GM12878 (cell line): Measurements from ENCODE around the gene DST. TPM values are rescaled to one million over a fixed set of nuclear protein-coding genes. Genes with fewer than 3 reads are reported as not detected.

Experiments used
- ATAC-seq: fragments of 200-7000 bp; cut with Tn5 transposase; 3 replicates; pipeline ENCODE4 v1.9.1; 2020; ENCODE audit warnings: mild to moderate bottlenecking, moderate library complexity
- BruUV-seq: library from RNA; stranded (reverse); fragments of 400-500 nt; replicated peaks from 2 replicates; lab custom pipeline; 2021; lab: Mats Ljungman, UMichigan
- CTCF ChIA-PET: fragments of 300-600 bp; sonication (Branson Sonifier 250); formaldehyde crosslinking; extraction: SDS; loops from one replicate; lab custom pipeline; 2021; ENCODE audit warnings: inconsistent platforms; lab: Yijun Ruan, JAX
- POLR2A ChIA-PET: fragments of 350-600 bp; formaldehyde crosslinking; extraction: SDS; loops from one replicate; lab custom pipeline; 2021; ENCODE audit warnings: inconsistent platforms; lab: Charles Lee
- RAD21 ChIA-PET: fragments of 300-600 bp; sonication (Branson Sonifier 250); formaldehyde crosslinking; loops from one replicate; lab custom pipeline; 2023; ENCODE audit warnings: antibody characterized with exemption; ENCODE audit not compliant: unreplicated experiment; lab: Charles Lee
- SMC1A ChIA-PET: fragments of 300-600 bp; sonication (Branson Sonifier 250); formaldehyde crosslinking; loops from one replicate; lab custom pipeline; 2023; ENCODE audit not compliant: unreplicated experiment, uncharacterized antibody; lab: Charles Lee
- DNase-seq: peaks from one replicate; pipeline ENCODE4 v3.0.0-alpha.2; 2011; ENCODE audit warnings: low read depth, low spot score
- FAIRE-seq: peaks from 3 replicates; lab custom pipeline; 2011; peaks lifted over from hg19 to GRCh38; lab: Jason Lieb, UNC
- H2AFZ ChIP-seq: 2 replicates; pipeline ENCODE4 v1.6.0; 2011; ENCODE audit warnings: low read depth, low read length, control low read depth; ENCODE audit not compliant: control insufficient read depth
- H3K27ac ChIP-seq: 2 replicates; pipeline ENCODE4 v1.5.1; 2011; ENCODE audit warnings: control low read depth; ENCODE audit not compliant: control insufficient read depth, insufficient read depth
- H3K27me3 ChIP-seq, 2 experiments: replicated peaks in 1 of 2; 2 replicates each; pipeline versions ENCODE4 v1.6.0 to v1.6.1; 2011; ENCODE audit warnings: low read length in 1 of 2; ENCODE audit not compliant: control insufficient read depth in 2 of 2, insufficient read depth in 2 of 2
- H3K36me3 ChIP-seq, 2 experiments: 2 replicates each; pipeline ENCODE4 v1.5.1; 2011; ENCODE audit warnings: low read length in 1 of 2; ENCODE audit not compliant: control insufficient read depth in 2 of 2, insufficient read depth in 2 of 2
- H3K4me1 ChIP-seq: 2 replicates; pipeline ENCODE4 v1.6.1; 2011; ENCODE audit warnings: mild to moderate bottlenecking, low read length, moderate library complexity, mixed read lengths; ENCODE audit not compliant: control insufficient read depth, insufficient read depth
- H3K4me2 ChIP-seq: 2 replicates; pipeline ENCODE4 v1.6.0; 2011; ENCODE audit warnings: control low read depth; ENCODE audit not compliant: control insufficient read depth, insufficient read depth
- H3K4me3 ChIP-seq: fragments of 200-600 bp; sonication (generic); 2 replicates; pipeline ENCODE4 v1.5.1; 2016
- H3K79me2 ChIP-seq: 2 replicates; pipeline ENCODE4 v1.6.0; 2011; ENCODE audit warnings: low read length; ENCODE audit not compliant: control insufficient read depth, insufficient read depth
- H3K9ac ChIP-seq: 2 replicates; pipeline ENCODE4 v1.8.0; 2011; ENCODE audit warnings: low read length, control low read depth, mixed read lengths; ENCODE audit not compliant: control insufficient read depth, insufficient read depth
- H3K9me3 ChIP-seq: replicated peaks from 3 replicates; pipeline ENCODE4 v1.5.1; 2011; ENCODE audit warnings: mild to moderate bottlenecking, low read length; ENCODE audit not compliant: control insufficient read depth, insufficient read depth
- H4K20me1 ChIP-seq: 2 replicates; pipeline ENCODE4 v1.6.0; 2011; ENCODE audit not compliant: control insufficient read depth, insufficient read depth
- BMI1 ChIP-seq: fragments of 450-650 bp; IDR thresholded peaks from 2 replicates; pipeline ENCODE4 v1.6.1; 2016; ENCODE audit warnings: mild to moderate bottlenecking, moderate library complexity, borderline replicate concordance
- CBX3 ChIP-seq: fragments of 200-600 bp; sonication (generic); IDR thresholded peaks from 2 replicates; pipeline ENCODE4 v1.6.1; 2016; ENCODE audit warnings: low read depth, borderline replicate concordance
- EZH2 ChIP-seq: IDR thresholded peaks from 2 replicates; pipeline ENCODE4 v1.6.1; 2012; ENCODE audit warnings: low read depth, mild to moderate bottlenecking, control low read depth, inconsistent platforms, low read length, borderline replicate concordance; ENCODE audit not compliant: control insufficient read depth
- GABPA ChIP-seq: IDR thresholded peaks from 2 replicates; pipeline ENCODE4 v1.6.1; 2014; ENCODE audit warnings: antibody characterized with exemption, low read depth, mild to moderate bottlenecking, inconsistent platforms
- JUNB ChIP-seq: IDR thresholded peaks from 2 replicates; pipeline ENCODE4 v1.6.1; 2016; ENCODE audit warnings: antibody characterized with exemption, mild to moderate bottlenecking
- MLLT1 ChIP-seq: fragments of 450-650 bp; IDR thresholded peaks from 2 replicates; pipeline ENCODE4 v1.6.1; 2016; ENCODE audit warnings: mild to moderate bottlenecking
- NFXL1 ChIP-seq: fragments of 450-650 bp; IDR thresholded peaks from 2 replicates; pipeline ENCODE4 v1.6.1; 2017; ENCODE audit warnings: antibody characterized with exemption, mild to moderate bottlenecking, borderline replicate concordance
- PAX8 ChIP-seq: fragments of 450-650 bp; IDR thresholded peaks from 2 replicates; pipeline ENCODE4 v1.6.1; 2017; ENCODE audit warnings: mild to moderate bottlenecking, moderate library complexity
- PBX3 ChIP-seq: IDR thresholded peaks from 2 replicates; pipeline ENCODE4 v1.6.1; 2011; ENCODE audit warnings: mild to moderate bottlenecking, low read depth, low read length, moderate library complexity; ENCODE audit not compliant: insufficient replicate concordance
- PML ChIP-seq: IDR thresholded peaks from 2 replicates; pipeline ENCODE4 v1.6.1; 2012; ENCODE audit warnings: low read length, inconsistent platforms
- SPI1 ChIP-seq: IDR thresholded peaks from 2 replicates; pipeline ENCODE4 v1.6.1; 2011; ENCODE audit warnings: low read depth, mild to moderate bottlenecking, low read length, moderate library complexity, borderline replicate concordance; ENCODE audit not compliant: insufficient read depth
- USF2 ChIP-seq: IDR thresholded peaks from 2 replicates; pipeline ENCODE4 v1.6.1; 2011; ENCODE audit warnings: low read depth, low read length, improper control_type of control experiment, borderline replicate concordance
- ZBED1 ChIP-seq: IDR thresholded peaks from 2 replicates; pipeline ENCODE4 v1.6.1; 2016; ENCODE audit warnings: borderline replicate concordance
- ZNF207 ChIP-seq: fragments of 450-650 bp; IDR thresholded peaks from 2 replicates; pipeline ENCODE4 v1.6.1; 2014; ENCODE audit warnings: antibody characterized with exemption, mild to moderate bottlenecking, borderline replicate concordance
- ZNF274 ChIP-seq: IDR thresholded peaks from one replicate; pipeline ENCODE4 v1.8.0; 2011; ENCODE audit not compliant: insufficient read length, insufficient read depth
- WGBS: methylation state at CpG from one replicate; pipeline ENCODE4 v1.1.6; 2016; ENCODE audit warnings: low lambda C conversion rate; ENCODE audit not compliant: insufficient replicate concordance, insufficient coverage; ENCODE audit errors: missing lambda C conversion rate; 5-methylcytosine and 5-hydroxymethylcytosine counted together
- in situ Hi-C: fragments of 300-500 bp; cut with MboI; formaldehyde crosslinking; loops from 9 replicates; pipeline ENCODE4 v1.14.3; 2018; ENCODE audit warnings: mixed read lengths
- intact Hi-C: fragments of 100-400 bp; cut with micrococcal nuclease; formaldehyde crosslinking; loops from one replicate; pipeline ENCODE4 v1.14.2; 2022; ENCODE audit not compliant: unreplicated experiment
- polyA plus RNA-seq, 11 experiments: library from polyadenylated mRNA; depleted of rRNA in 4 of 11; unstranded in 6 of 11; stranded (reverse) in 5 of 11; fragments of >200 nt; fragmentation: Nextera tagmentation in 4 of 11; fragmentation: Illumina TruSeq in 1 of 11; extraction: Ambion mirVana in 4 of 11; extraction: Trizol in 1 of 11; gene quantifications; 1 replicate in 1 of 11; 2 replicates in 10 of 11; pipeline versions ENCODE4 v1.2.1 to v1.2.3, GENCODE V29; 2011 to 2016; ENCODE audit warnings: inconsistent platforms in 2 of 11, missing spikeins in 2 of 11, low read depth in 1 of 11
- total RNA-seq, 4 experiments: library from RNA; depleted of rRNA in 3 of 4; stranded (reverse); fragments of >200 nt in 3 of 4; fragmentation: Illumina TruSeq in 1 of 4; extraction: Trizol in 1 of 4; gene quantifications; 2 replicates each; pipeline versions ENCODE4 v1.2.1 to v1.2.3, GENCODE V29; 2013 to 2021

DST gene
- total and polyA plus RNA-seq, 10 of the 15 experiments (the other 5 are each of a cell fraction or from before 2014, with no cell fraction given): 32.1 to 156 (median 75.0) TPM

GRCh38 chr6:56691814-56692213 is 49.1 kb upstream of the DST start:
- Histone ChIP-seq H2AFZ (no peak overlapping the region), H3K36me3 (peaks cover 2 to 13% of the 10 kb centered on the region in 2 experiments; a peak in 3 of 4 replicates), H3K79me2 (no peaks in the 10 kb centered on the region), H3K4me1 (peaks cover 12% of the 10 kb centered on the region), H3K9ac (no peak overlapping the region), H3K27me3 (no peaks in the 10 kb centered on the region), H3K9me3 (no peaks in the 10 kb centered on the region)
- ChIA-PET RAD21 (interaction anchor here (2.0 kb wide), 1 partner anchor 160 kb away, joined by 8 read pairs; no protein-coding TSS in a partner anchor), SMC1A (interaction anchor here (1.5 to 3.9 kb wide), 8 partner anchors 11 to 160 kb away, joined by 3 to 29 read pairs (median 6); no protein-coding TSS in a partner anchor)
- ATAC-seq (no peak), FAIRE-seq (no peak), DNase-seq (no peak)
- TF ChIP-seq SPI1: no peak
- TF ChIP-seq ZNF274: no peak
- TF ChIP-seq GABPA: no peak
- no peak for TF ChIP-seq EZH2
- no peak for TF ChIP-seq ZBED1
- TF ChIP-seq PBX3: no peak
- no peak for TF ChIP-seq BMI1
- no peak for TF ChIP-seq USF2
- no peak for TF ChIP-seq NFXL1
- no peak for TF ChIP-seq CBX3
- TF ChIP-seq PML: no peak
- no peak for TF ChIP-seq MLLT1
- TF ChIP-seq PAX8: no peak
- TF ChIP-seq JUNB: no peak
- TF ChIP-seq ZNF207: no peak
- TF ChIP-seq, all 136 proteins: peak for 0
- CTCF ChIA-PET: interaction anchor here (0.8 to 4.3 kb wide), 5 partner anchors 7 to 54 kb away, joined by 3 to 32 read pairs (median 6); no protein-coding TSS in a partner anchor
- Histone ChIP-seq H3K27ac (no peak overlapping the region), H3K4me2 (no peak overlapping the region), H4K20me1 (no peaks in the 10 kb centered on the region), H3K4me3 (no peak overlapping the region)
- no TSS peak for BruUV-seq
- POLR2A ChIA-PET: no interaction called here
- intact Hi-C loops: loop anchor here (10.0 kb wide), 1 partner anchor 337 kb away; no protein-coding TSS in a partner anchor
- in situ Hi-C loops: loop anchor here (10.0 kb wide), 1 partner anchor 337 kb away; no protein-coding TSS in a partner anchor
- 95% methylated on average over 1 of the region's 1 CpG for WGBS
